ENCODE data around the gene ADORA3. TPM values are rescaled to one million over a fixed set of nuclear protein-coding genes. Genes with fewer than 3 reads are reported as not detected.

Gene ADORA3
- total and polyA plus RNA-seq, 2 donors (not counting 3 experiments of a cell fraction or from before 2014, with no cell fraction given) = 0.31 TPM; not detected in 1

GRCh38 chr1:111488669-111489068 lies 14.8 kb downstream of the ADORA3 start:
- Histone ChIP-seq H3K4me3 (replicated peaks in 1 of 3; ENCODE audit: insufficient read depth in 1 of 3, low read depth in 1 of 3, low read length in 3 of 3) (no peak overlapping the region), H4K20me1 (replicated peaks; ENCODE audit: control insufficient read depth, extremely low read depth, insufficient read depth, low read length) (no peaks in the 10 kb centered on the region), H3K9me3 (replicated peaks; ENCODE audit: control insufficient read depth, insufficient read depth, low read length) (no peaks in the 10 kb centered on the region), H3K27ac (ENCODE audit: insufficient read depth, low read depth, low read length) (no peak overlapping the region), H3K9ac (replicated peaks; ENCODE audit: extremely low read depth, insufficient read depth, low read length) (no peak overlapping the region), H2AFZ (ENCODE audit: low read depth, low read length) (no peak overlapping the region), H3K4me1 (ENCODE audit: control insufficient read depth, extremely low read depth, insufficient read depth, low read length) (no peaks in the 10 kb centered on the region), H3K27me3 (ENCODE audit: control insufficient read depth in 2 of 2, insufficient read depth in 2 of 2, low read length in 2 of 2) (peaks cover 12 to 13% of the 10 kb centered on the region in 2 experiments), H3K4me2 (ENCODE audit: insufficient read depth, low read length) (no peak overlapping the region), H3K36me3 (ENCODE audit: control insufficient read depth in 2 of 2, extremely low read depth in 1 of 2, insufficient read depth in 2 of 2, low read length in 2 of 2) (no peaks in the 10 kb centered on the region), H3K9me1 (replicated peaks; ENCODE audit: control insufficient read depth, extremely low read depth, insufficient read depth, low read length) (no peaks in the 10 kb centered on the region), H3K79me2 (ENCODE audit: control insufficient read depth, insufficient read depth, low read length) (no peaks in the 10 kb centered on the region)
- ChIA-PET POLR2A (no interaction called here), CTCF (no interaction called here)
- FAIRE-seq (no peak), DNase-seq (ENCODE audit: low read depth, low spot score) (no peak)
- TF ChIP-seq CTCF (IDR thresholded peaks at IDR 0.05; ENCODE audit: extremely low read depth in 1 of 2, insufficient read depth in 1 of 2, low read depth in 1 of 2, low read length in 2 of 2) (no peak), MAX (IDR thresholded peaks at IDR 0.05; ENCODE audit: insufficient read depth, insufficient read length) (no peak), JUN (IDR thresholded peaks at IDR 0.05; ENCODE audit: borderline replicate concordance, insufficient read depth, insufficient read length, low read depth) (no peak), POLR2AphosphoS5 (IDR thresholded peaks at IDR 0.05; ENCODE audit: insufficient read depth, low read depth, low read length) (no peak), POLR2A (IDR thresholded peaks at IDR 0.05; ENCODE audit: low read depth, low read length) (no peak)
- dilution Hi-C loops (cut with MboI; ENCODE audit: extremely low pct_ligation_motif_present, low sequenced_read_pairs) (no loop called here), intact Hi-C loops (cut with micrococcal nuclease) (no loop called here)
- BruUV-seq (replicated peaks) = no TSS peak

GRCh38 chr1:111487133-111487532 lies 16.3 kb downstream of the ADORA3 start:
- no peak for TF ChIP-seq FOS (IDR thresholded peaks at IDR 0.05; ENCODE audit: borderline replicate concordance, insufficient read depth, low read length)
- no peak overlapping the region for H2AFZ ChIP-seq (ENCODE audit: low read depth, low read length)
- no peak overlapping the region for H3K4me3 ChIP-seq (replicated peaks in 1 of 3; ENCODE audit: insufficient read depth in 1 of 3, low read depth in 1 of 3, low read length in 3 of 3)
- no peaks in the 10 kb centered on the region for H3K9me3 ChIP-seq (replicated peaks; ENCODE audit: control insufficient read depth, insufficient read depth, low read length)
- H3K4me2 ChIP-seq (ENCODE audit: insufficient read depth, low read length) = no peak overlapping the region
- intact Hi-C loops (cut with micrococcal nuclease) (no loop called here), dilution Hi-C loops (cut with MboI; ENCODE audit: extremely low pct_ligation_motif_present, low sequenced_read_pairs) (no loop called here)
- no peak overlapping the region for H3K9ac ChIP-seq (replicated peaks; ENCODE audit: extremely low read depth, insufficient read depth, low read length)
- ChIA-PET POLR2A (no interaction called here), CTCF (no interaction called here)
- H3K27me3 ChIP-seq (ENCODE audit: control insufficient read depth in 2 of 2, insufficient read depth in 2 of 2, low read length in 2 of 2) = peaks cover 6 to 12% of the 10 kb centered on the region in 2 experiments
- no peaks in the 10 kb centered on the region for H4K20me1 ChIP-seq (replicated peaks; ENCODE audit: control insufficient read depth, extremely low read depth, insufficient read depth, low read length)
- no peaks in the 10 kb centered on the region for H3K9me1 ChIP-seq (replicated peaks; ENCODE audit: control insufficient read depth, extremely low read depth, insufficient read depth, low read length)
- DNase-seq (ENCODE audit: low read depth, low spot score) (no peak), FAIRE-seq (no peak)
- H3K27ac ChIP-seq (ENCODE audit: insufficient read depth, low read depth, low read length) = no peak overlapping the region
- BruUV-seq (replicated peaks) = no TSS peak
- no peaks in the 10 kb centered on the region for H3K79me2 ChIP-seq (ENCODE audit: control insufficient read depth, insufficient read depth, low read length)
- no peaks in the 10 kb centered on the region for H3K4me1 ChIP-seq (ENCODE audit: control insufficient read depth, extremely low read depth, insufficient read depth, low read length)
- H3K36me3 ChIP-seq (ENCODE audit: control insufficient read depth in 2 of 2, extremely low read depth in 1 of 2, insufficient read depth in 2 of 2, low read length in 2 of 2) = no peaks in the 10 kb centered on the region
